Measurements from ENCODE around the gene PDE11A. TPM values are rescaled to one million over a fixed set of nuclear protein-coding genes. Genes with fewer than 3 reads are reported as not detected.

Gene PDE11A
- total and polyA plus RNA-seq, 2 donors from 2014 or later = 0.58 to 0.82 TPM

- no peak for FAIRE-seq
- H3K9me3 ChIP-seq (ENCODE audit: control insufficient read depth in 2 of 3, insufficient read depth in 1 of 3, low read length in 3 of 3) = no peaks in the 10 kb centered on the region
- no peak overlapping the region for H3K9ac ChIP-seq (ENCODE audit: low read length in 3 of 3)
- TF ChIP-seq, protein P1, sequence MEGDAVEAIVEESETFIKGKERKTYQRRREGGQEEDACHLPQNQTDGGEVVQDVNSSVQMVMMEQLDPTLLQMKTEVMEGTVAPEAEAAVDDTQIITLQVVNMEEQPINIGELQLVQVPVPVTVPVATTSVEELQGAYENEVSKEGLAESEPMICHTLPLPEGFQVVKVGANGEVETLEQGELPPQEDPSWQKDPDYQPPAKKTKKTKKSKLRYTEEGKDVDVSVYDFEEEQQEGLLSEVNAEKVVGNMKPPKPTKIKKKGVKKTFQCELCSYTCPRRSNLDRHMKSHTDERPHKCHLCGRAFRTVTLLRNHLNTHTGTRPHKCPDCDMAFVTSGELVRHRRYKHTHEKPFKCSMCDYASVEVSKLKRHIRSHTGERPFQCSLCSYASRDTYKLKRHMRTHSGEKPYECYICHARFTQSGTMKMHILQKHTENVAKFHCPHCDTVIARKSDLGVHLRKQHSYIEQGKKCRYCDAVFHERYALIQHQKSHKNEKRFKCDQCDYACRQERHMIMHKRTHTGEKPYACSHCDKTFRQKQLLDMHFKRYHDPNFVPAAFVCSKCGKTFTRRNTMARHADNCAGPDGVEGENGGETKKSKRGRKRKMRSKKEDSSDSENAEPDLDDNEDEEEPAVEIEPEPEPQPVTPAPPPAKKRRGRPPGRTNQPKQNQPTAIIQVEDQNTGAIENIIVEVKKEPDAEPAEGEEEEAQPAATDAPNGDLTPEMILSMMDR (IDR thresholded peaks at IDR 0.05; ENCODE audit: borderline replicate concordance, extremely low read depth, insufficient read depth) = no peak
- H3K27me3 ChIP-seq (ENCODE audit: control insufficient read depth, insufficient read depth, low read length) = no peaks in the 10 kb centered on the region
- intact Hi-C loops (cut with DNase I) = no loop called here
- DNase-seq = no peak
- H3K4me1 ChIP-seq (ENCODE audit: control insufficient read depth in 2 of 3, insufficient read depth in 2 of 3, low read depth in 1 of 3, low read length in 3 of 3) = no peaks in the 10 kb centered on the region
- H3K27ac ChIP-seq (ENCODE audit: low read depth in 2 of 2, low read length in 2 of 2) = no peak overlapping the region
- no peaks in the 10 kb centered on the region for H3K36me3 ChIP-seq (ENCODE audit: control insufficient read depth in 2 of 3, insufficient read depth in 3 of 3, low read length in 3 of 3)
- H3K4me3 ChIP-seq (ENCODE audit: low read length in 3 of 3) = no peak overlapping the region
Observed at GRCh38 chr2:177896587-177896986, 176.0 kb downstream of the PDE11A start.

DNA sequence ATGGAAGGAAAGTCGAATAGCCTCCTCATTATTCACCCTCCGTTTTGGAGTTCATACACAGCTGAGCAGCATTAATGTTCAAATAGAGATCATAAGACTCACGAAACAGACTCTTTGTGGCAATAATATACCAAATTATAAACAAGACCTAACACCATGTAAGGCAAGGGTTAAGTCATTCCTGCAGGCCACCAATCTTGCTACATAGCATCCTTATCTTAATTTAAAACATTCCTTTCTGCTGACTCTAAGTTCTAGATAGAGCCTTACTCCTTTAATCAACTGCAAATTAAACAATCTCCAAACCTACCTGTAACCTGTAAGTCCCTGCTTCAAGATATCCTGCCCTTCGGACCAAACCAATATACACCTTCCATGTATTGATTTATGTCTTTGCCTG, 178.0 kb downstream of the PDE11A start:
- Histone ChIP-seq H3K4me1 (ENCODE audit: control insufficient read depth in 2 of 3, insufficient read depth in 2 of 3, low read depth in 1 of 3, low read length in 3 of 3) (no peaks in the 10 kb centered on the region), H3K27ac (ENCODE audit: low read depth in 2 of 2, low read length in 2 of 2) (no peak overlapping the region), H3K4me3 (ENCODE audit: low read length in 3 of 3) (no peak overlapping the region), H3K27me3 (ENCODE audit: control insufficient read depth, insufficient read depth, low read length) (no peaks in the 10 kb centered on the region), H3K36me3 (ENCODE audit: control insufficient read depth in 2 of 3, insufficient read depth in 3 of 3, low read length in 3 of 3) (no peaks in the 10 kb centered on the region), H3K9ac (ENCODE audit: low read length in 3 of 3) (no peak overlapping the region), H3K9me3 (ENCODE audit: control insufficient read depth in 2 of 3, insufficient read depth in 1 of 3, low read length in 3 of 3) (no peaks in the 10 kb centered on the region)
- TF ChIP-seq, protein P1 (IDR thresholded peaks at IDR 0.05; ENCODE audit: borderline replicate concordance, extremely low read depth, insufficient read depth) = no peak
- intact Hi-C loops (cut with DNase I) = no loop called here
- DNase-seq (no peak), FAIRE-seq (no peak)

GRCh38 chr2:177893880-177894279, 178.7 kb downstream of the PDE11A start:
- no peak for DNase-seq
- no peak overlapping the region for H3K27ac ChIP-seq (ENCODE audit: low read depth in 2 of 2, low read length in 2 of 2)
- no peak overlapping the region for H3K9ac ChIP-seq (ENCODE audit: low read length in 3 of 3)
- H3K4me3 ChIP-seq (ENCODE audit: low read length in 3 of 3) = no peak overlapping the region
- TF ChIP-seq, protein P1 (IDR thresholded peaks at IDR 0.05; ENCODE audit: borderline replicate concordance, extremely low read depth, insufficient read depth) = no peak
- no peaks in the 10 kb centered on the region for H3K9me3 ChIP-seq (ENCODE audit: control insufficient read depth in 2 of 3, insufficient read depth in 1 of 3, low read length in 3 of 3)
- intact Hi-C loops (cut with DNase I) = no loop called here
- no peaks in the 10 kb centered on the region for H3K36me3 ChIP-seq (ENCODE audit: control insufficient read depth in 2 of 3, insufficient read depth in 3 of 3, low read length in 3 of 3)
- H3K27me3 ChIP-seq (ENCODE audit: control insufficient read depth, insufficient read depth, low read length) = no peaks in the 10 kb centered on the region
- FAIRE-seq = no peak
- H3K4me1 ChIP-seq (ENCODE audit: control insufficient read depth in 2 of 3, insufficient read depth in 2 of 3, low read depth in 1 of 3, low read length in 3 of 3) = no peaks in the 10 kb centered on the region

- Histone ChIP-seq H3K36me3 (ENCODE audit: control insufficient read depth in 2 of 3, insufficient read depth in 3 of 3, low read length in 3 of 3) (no peaks in the 10 kb centered on the region), H3K9ac (ENCODE audit: low read length in 3 of 3) (no peak overlapping the region), H3K27me3 (ENCODE audit: control insufficient read depth, insufficient read depth, low read length) (no peaks in the 10 kb centered on the region), H3K27ac (ENCODE audit: low read depth in 2 of 2, low read length in 2 of 2) (no peak overlapping the region), H3K9me3 (ENCODE audit: control insufficient read depth in 2 of 3, insufficient read depth in 1 of 3, low read length in 3 of 3) (no peaks in the 10 kb centered on the region), H3K4me1 (ENCODE audit: control insufficient read depth in 2 of 3, insufficient read depth in 2 of 3, low read depth in 1 of 3, low read length in 3 of 3) (no peaks in the 10 kb centered on the region), H3K4me3 (ENCODE audit: low read length in 3 of 3) (no peak overlapping the region)
- TF ChIP-seq, protein P1 (IDR thresholded peaks at IDR 0.05; ENCODE audit: borderline replicate concordance, extremely low read depth, insufficient read depth) = no peak
- intact Hi-C loops (cut with DNase I) = no loop called here
- no peak for DNase-seq
- FAIRE-seq = no peak
Observed at GRCh38 chr2:177891533-177891932, 181.0 kb downstream of the PDE11A start.

Data from kidney (tissue), 14 donors.